ENCODE data around the gene FKBP15.

- TF ChIP-seq, protein P1, sequence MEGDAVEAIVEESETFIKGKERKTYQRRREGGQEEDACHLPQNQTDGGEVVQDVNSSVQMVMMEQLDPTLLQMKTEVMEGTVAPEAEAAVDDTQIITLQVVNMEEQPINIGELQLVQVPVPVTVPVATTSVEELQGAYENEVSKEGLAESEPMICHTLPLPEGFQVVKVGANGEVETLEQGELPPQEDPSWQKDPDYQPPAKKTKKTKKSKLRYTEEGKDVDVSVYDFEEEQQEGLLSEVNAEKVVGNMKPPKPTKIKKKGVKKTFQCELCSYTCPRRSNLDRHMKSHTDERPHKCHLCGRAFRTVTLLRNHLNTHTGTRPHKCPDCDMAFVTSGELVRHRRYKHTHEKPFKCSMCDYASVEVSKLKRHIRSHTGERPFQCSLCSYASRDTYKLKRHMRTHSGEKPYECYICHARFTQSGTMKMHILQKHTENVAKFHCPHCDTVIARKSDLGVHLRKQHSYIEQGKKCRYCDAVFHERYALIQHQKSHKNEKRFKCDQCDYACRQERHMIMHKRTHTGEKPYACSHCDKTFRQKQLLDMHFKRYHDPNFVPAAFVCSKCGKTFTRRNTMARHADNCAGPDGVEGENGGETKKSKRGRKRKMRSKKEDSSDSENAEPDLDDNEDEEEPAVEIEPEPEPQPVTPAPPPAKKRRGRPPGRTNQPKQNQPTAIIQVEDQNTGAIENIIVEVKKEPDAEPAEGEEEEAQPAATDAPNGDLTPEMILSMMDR (IDR thresholded peaks at IDR 0.05; ENCODE audit: borderline replicate concordance, extremely low read depth, low read length, poor library complexity, severe bottlenecking), result no peak
- TF ChIP-seq EZH2 (IDR thresholded peaks at IDR 0.05; ENCODE audit: borderline replicate concordance, low read depth, low read length, severe bottlenecking), result no peak
Measured at GRCh38 chr9:113238859-113239232, 17.8 kb upstream of the FKBP15 start.

Measured in DND-41 (cell line).